NCI-H2171 (cell line): Measurements from ENCODE around the gene TENM4.
A peak's percentile ranks its signal among the peaks of the same experiment; 100 is the strongest.
"Not testable (repeated sequence)": the region's sequence is repeated elsewhere in the genome, so short reads cannot be mapped to it uniquely, and the experiment has no call there.

Source experiments
- DNase-seq: peaks from one replicate; lab custom pipeline; 2025; lab: John Stamatoyannopoulos, UW

Gene TENM4

GRCh38 chr11:78655561-78655960 lies 785.3 kb downstream of the TENM4 start:
- no peak for DNase-seq

GRCh38 chr11:78654866-78655265 lies 786.0 kb downstream of the TENM4 start:
- DNase-seq, result no peak

GRCh38 chr11:78654071-78654470 lies 786.8 kb downstream of the TENM4 start:
- DNase-seq, result no peak

GRCh38 chr11:78653294-78653909 lies 787.4 kb downstream of the TENM4 start:
- no peak for DNase-seq

- no peak for DNase-seq
Observed at GRCh38 chr11:78652843-78653239, 788.0 kb downstream of the TENM4 start.

- DNase-seq, result peak; percentile 39
Observed at GRCh38 chr11:78651923-78652842, 788.6 kb downstream of the TENM4 start.

- no peak for DNase-seq
Observed at GRCh38 chr11:78651136-78651775, 789.6 kb downstream of the TENM4 start.

GRCh38 chr11:78649361-78650215 lies 791.2 kb downstream of the TENM4 start:
- DNase-seq, result no peak

GRCh38 chr11:78647986-78648875 lies 792.6 kb downstream of the TENM4 start:
- peak; percentile 41 for DNase-seq

GRCh38 chr11:78647266-78647915 lies 793.4 kb downstream of the TENM4 start:
- no peak for DNase-seq

- peak; percentile 83 for DNase-seq
Observed at GRCh38 chr11:78646564-78647185, 794.2 kb downstream of the TENM4 start.

GRCh38 chr11:78645226-78646202 lies 795.3 kb downstream of the TENM4 start:
- peak; percentile 20 for DNase-seq

GRCh38 chr11:78643676-78644056 lies 797.2 kb downstream of the TENM4 start:
- DNase-seq, result no peak

- no peak for DNase-seq
Observed at GRCh38 chr11:78642979-78643675, 797.7 kb downstream of the TENM4 start.

- DNase-seq, result no peak
Observed at GRCh38 chr11:78641541-78641940, 799.3 kb downstream of the TENM4 start.

GRCh38 chr11:78638704-78639380 lies 802.0 kb downstream of the TENM4 start:
- no peak for DNase-seq

- DNase-seq, result not testable (repeated sequence)
Observed at GRCh38 chr11:78637527-78637926, 803.3 kb downstream of the TENM4 start.
